ENCODE measurements around the gene DDX52.
A peak's percentile ranks its signal among the peaks of the same experiment; 100 is the strongest.
"Not testable (repeated sequence)": the region's sequence is repeated elsewhere in the genome, so short reads cannot be mapped to it uniquely, and the experiment has no call there.

DDX52 gene

GRCh38 chr17:37657202-37657601 is 14.0 kb upstream of the DDX52 start:
- DNase-seq (ENCODE audit: low read depth in 2 of 3, low spot score in 1 of 3) = no peak

DNA sequence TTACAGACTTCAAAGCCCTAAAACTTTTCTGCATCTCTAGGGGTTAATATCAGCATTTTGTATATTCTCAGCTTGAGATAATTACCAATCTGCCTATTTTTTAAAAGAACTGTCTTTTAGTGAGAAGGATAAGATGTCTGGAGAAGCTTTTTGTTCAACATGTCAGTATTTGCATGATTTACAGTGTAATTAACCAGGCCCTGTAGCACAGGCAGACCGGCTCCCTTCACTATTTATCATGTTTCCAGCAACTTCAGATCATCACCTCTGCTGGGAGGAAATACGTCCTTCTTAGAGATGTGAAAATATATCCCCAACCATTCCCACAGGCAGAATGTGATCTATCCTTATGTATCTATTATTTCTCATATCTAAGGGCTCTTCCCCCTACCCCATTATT is 8.6 kb upstream of the DDX52 start:
- DNase-seq (ENCODE audit: low read depth in 2 of 3, low spot score in 1 of 3) = no peak

GRCh38 chr17:37650419-37651003 is 7.3 kb upstream of the DDX52 start:
- DNase-seq (ENCODE audit: low read depth in 2 of 3, low spot score in 1 of 3) = no peak

GRCh38 chr17:37648555-37648954 is 5.3 kb upstream of the DDX52 start:
- no peak for DNase-seq (ENCODE audit: low read depth in 2 of 3, low spot score in 1 of 3)

DNA sequence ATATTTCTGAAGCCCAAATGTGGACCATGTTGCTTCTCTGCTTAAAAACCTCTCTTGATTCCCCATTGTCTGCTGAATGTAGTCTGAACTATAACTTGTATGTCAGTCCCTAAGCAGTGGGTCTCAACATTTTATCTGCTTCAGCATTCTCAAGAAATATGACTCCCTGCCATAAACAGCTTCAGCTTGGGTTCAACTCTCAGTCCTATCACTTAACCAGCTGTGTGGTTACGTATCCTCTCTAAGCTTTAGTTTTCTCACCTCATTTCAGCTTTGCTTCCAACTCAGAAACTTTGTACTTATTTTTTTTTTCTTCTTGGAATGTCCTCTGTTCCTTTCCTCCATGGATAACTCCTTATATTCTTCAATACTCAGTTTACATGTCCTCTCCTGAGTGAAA is 4.6 kb upstream of the DDX52 start:
- DNase-seq (ENCODE audit: low read depth in 2 of 3, low spot score in 1 of 3) = no peak

DNA sequence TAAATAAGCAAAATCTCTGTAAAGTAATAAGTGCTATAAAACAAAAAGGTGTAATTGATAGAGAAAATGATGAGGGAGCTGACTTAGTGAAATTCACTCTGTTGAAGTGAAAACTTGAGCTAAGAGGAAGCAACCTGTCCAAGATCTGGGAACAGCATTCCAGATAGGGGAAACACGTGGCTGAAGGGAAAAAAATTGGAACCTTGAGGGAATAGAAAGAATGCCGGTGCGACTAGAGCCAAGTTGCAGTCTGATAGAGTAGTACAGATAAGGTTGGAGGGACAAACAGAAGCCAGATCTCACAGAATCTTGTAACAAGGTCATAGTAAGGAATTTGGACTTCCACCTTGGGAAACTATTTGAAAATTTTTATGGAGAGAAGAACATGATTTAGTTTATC is 623 bp upstream of the DDX52 start:
- DNase-seq (ENCODE audit: low read depth in 2 of 3, low spot score in 1 of 3) = no peak

DNA sequence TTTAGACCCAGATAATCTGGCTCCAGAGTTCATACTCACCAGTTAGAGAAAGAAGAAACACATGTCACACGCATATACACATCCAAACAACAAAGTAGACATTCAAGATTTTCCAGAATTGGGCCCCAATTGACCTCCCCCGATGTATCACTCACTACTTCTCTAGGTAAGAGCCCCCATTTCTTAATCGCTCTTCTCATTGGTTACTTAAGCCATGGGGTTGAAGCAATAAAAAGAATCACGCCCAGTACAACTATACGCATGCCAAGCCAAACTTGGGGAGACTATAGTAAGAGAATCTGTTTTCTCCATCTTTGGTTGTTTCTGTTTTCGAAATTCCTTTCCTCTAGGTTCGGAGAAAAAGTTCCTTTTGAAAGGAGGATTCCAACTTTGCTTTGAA is 565 bp downstream of the DDX52 start:
- DNase-seq (ENCODE audit: low read depth in 2 of 3, low spot score in 1 of 3) = peak in 1 of 3 donors; percentile 0

- no peak for DNase-seq (ENCODE audit: low read depth in 2 of 3, low spot score in 1 of 3)
Measured at GRCh38 chr17:37640015-37640414, 3.2 kb downstream of the DDX52 start.

- DNase-seq (ENCODE audit: low read depth in 2 of 3, low spot score in 1 of 3) = no peak
Measured at GRCh38 chr17:37637956-37638355, 5.3 kb downstream of the DDX52 start.

- not testable (repeated sequence) for DNase-seq (ENCODE audit: low read depth in 2 of 3, low spot score in 1 of 3)
Measured at GRCh38 chr17:37616430-37616829, 26.8 kb downstream of the DDX52 start.

- DNase-seq (ENCODE audit: low read depth in 2 of 3, low spot score in 1 of 3) = no peak
Measured at GRCh38 chr17:37614823-37615222, 28.4 kb downstream of the DDX52 start.

DNA sequence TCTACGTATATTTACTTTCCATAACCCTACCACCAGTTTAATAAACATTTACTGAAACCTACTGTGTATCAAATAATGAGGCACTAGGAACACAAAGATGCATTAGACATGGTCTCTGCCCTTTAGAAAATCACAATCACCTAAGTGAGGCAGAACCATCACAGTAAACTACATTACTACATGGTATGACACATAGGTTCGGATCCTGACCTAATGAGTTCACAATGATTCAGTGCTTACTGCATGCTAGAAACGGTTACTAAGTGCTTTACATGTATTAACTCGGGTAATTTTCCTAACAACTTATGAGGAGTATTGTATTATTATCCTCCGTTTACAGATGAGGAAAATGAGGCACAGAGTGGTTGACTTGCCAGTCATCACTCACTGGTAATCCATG is 28.9 kb downstream of the DDX52 start:
- no peak for DNase-seq (ENCODE audit: low read depth in 2 of 3, low spot score in 1 of 3)

DNA sequence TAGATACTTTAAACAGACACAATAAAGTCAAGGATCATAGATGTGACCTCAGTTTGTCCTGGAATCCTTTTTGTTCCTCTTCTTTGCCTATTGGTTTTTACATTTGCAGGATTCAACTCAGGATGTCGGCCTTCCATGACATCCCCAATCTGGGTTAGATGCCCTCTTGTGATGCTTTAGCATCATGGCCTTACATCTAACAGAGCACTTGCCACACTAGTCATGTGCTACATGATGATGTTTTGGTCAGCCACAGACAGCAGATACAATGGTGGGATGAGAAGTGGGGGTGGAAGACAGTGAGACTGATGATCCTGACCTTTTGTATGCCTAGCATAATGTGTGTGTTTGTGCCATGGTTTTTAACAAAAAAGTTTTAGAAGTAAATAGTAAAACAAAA is 32.3 kb downstream of the DDX52 start:
- DNase-seq (ENCODE audit: low read depth in 2 of 3, low spot score in 1 of 3) = no peak

DNA sequence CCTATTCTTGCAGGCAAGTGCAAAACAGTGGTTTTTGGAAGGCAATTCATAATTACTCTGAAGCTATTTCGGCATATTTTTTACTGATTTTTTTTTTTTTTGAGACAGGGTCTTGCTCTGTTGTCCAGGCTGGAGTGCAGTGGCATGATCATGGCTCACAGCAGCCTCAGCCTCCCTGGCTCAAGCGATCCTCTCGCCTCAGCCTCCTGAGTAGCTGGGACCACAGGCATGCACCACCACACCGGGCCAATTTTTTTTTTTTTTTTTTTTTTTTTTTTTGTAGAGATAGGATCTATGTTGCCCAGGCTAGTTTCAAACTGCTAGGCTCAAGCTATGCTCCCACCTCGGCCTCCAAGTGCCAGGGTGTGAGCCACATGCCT is 33.2 kb downstream of the DDX52 start:
- not testable (repeated sequence) for DNase-seq (ENCODE audit: low read depth in 2 of 3, low spot score in 1 of 3)

DNA sequence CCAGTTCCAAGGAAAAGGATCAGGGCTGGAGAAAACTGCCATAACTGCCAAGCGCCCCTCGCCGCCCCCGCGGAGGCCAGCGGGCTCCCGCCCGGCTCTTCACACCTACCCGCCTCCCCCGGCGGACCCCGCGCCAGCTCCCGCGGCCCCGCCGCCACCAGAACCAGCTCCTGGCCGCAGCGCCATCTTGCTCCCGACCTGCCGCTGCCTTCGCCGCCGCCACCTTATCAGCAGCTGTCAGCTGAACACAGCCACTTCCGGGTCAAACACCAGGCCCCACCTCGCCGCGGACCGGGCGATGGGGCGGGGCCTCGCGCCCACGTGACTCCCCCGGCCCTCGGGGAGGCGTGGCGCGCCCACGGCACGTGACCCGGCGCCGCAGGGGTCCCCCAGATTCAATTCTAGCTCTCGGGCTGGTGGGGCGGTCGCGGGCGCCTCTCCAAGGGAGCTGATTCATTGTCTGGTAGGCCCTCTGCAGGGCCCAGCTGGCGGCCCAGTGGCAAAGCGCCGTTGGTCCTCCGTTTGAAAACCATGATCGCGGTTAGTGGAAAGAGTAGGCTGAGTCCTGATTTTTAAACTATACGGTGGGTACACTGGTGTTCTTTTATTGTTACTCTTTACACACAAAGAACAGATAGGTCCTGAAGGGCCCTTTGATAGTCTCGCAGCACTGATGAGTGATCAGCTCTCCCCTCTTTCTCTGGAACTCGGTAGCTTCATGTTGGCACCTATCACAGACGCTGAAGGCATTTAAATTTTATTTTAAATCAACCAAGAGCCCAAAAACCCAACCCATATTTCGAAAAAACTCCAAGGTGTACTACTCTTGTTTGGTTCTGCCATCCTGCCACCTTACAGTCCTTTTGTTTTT is 33.8 kb downstream of the DDX52 start, which contains the start of gene SYNRG:
Gene SYNRG, minus strand, starts transcription at position 249 of the 871 bp plus-strand sequence. Its CDS starts 63 bp downstream, at position 186.
- DNase-seq (ENCODE audit: low read depth in 2 of 3, low spot score in 1 of 3) = peak; percentile 81 to 90 (median 86)

DNA sequence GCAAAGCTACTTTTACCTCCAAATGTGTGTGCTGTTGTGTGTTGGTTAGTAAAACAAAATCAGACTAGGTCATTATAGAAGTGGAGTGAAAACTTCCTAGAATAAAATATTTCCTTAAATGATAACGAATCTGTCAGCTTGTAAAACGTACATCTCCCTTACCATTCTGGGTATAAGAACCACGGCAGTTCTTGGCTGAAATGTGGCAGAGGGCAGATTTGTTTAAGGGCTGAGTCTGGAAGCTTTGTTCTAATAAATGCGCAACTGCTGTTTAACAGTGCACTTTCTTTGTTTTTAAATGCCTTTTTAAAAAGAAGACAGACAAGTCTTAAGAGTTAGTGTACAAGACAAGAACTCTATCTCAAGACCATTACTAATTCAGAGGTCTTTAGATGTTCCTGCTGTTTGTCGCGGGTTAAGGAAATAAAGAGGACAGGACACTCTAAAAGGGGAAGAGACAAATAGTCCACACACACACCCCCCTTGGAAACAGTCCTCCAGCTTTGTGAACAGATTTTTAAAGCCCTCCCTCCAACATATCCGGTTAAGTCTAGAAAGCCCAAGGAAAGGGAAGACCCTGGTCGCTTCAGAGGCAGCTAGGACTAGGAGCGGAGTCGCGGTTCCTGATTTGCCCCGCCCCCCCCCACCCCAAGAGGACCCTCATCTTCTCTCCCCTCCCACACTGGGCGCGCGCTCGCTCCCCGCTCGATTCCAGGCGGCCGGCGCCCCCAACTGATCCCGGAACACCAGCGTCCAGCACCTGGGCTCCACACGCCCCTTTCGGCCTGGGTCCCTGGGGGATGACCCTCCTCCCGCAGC is 34.7 kb downstream of the DDX52 start:
- DNase-seq (ENCODE audit: low read depth in 2 of 3, low spot score in 1 of 3) = no peak

- no peak for DNase-seq (ENCODE audit: low read depth in 2 of 3, low spot score in 1 of 3)
Measured at GRCh38 chr17:37607637-37608331, 35.5 kb downstream of the DDX52 start.

- DNase-seq (ENCODE audit: low read depth in 2 of 3, low spot score in 1 of 3) = peak in 1 of 3 donors; percentile 34
Measured at GRCh38 chr17:37605813-37606505, 37.3 kb downstream of the DDX52 start.

DNA sequence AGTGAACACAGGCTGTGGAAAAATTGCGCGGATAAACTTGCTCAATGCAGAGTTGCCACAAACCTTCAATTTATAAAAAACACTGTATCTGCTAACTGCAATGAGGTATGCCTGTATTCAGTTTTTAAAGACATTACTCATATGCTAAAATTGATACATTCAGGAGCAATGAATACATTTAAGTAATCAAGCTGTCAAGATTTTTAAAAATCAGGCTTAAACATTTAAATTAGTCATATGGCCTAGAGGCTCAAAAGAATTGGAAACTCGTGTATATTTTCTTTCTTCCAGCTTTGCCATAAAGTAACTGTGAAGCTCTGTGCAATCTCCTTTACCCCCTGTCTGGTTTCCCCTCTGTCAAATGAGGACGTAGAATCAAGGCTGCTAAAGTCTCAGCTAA is 38.2 kb downstream of the DDX52 start:
- no peak for DNase-seq (ENCODE audit: low read depth in 2 of 3, low spot score in 1 of 3)

GRCh38 chr17:37604556-37604955 is 38.7 kb downstream of the DDX52 start:
- peak in 1 of 3 donors; percentile 21 for DNase-seq (ENCODE audit: low read depth in 2 of 3, low spot score in 1 of 3)

- DNase-seq (ENCODE audit: low read depth in 2 of 3, low spot score in 1 of 3) = no peak
Measured at GRCh38 chr17:37598145-37598544, 45.1 kb downstream of the DDX52 start.
